ENCODE data around the gene FMN1. TPM values are rescaled to one million over a fixed set of nuclear protein-coding genes. Genes with fewer than 3 reads are reported as not detected.

FMN1 gene
- total and polyA plus RNA-seq, 2 experiments from 2014 or later: 0.53 to 1.8 TPM

DNA sequence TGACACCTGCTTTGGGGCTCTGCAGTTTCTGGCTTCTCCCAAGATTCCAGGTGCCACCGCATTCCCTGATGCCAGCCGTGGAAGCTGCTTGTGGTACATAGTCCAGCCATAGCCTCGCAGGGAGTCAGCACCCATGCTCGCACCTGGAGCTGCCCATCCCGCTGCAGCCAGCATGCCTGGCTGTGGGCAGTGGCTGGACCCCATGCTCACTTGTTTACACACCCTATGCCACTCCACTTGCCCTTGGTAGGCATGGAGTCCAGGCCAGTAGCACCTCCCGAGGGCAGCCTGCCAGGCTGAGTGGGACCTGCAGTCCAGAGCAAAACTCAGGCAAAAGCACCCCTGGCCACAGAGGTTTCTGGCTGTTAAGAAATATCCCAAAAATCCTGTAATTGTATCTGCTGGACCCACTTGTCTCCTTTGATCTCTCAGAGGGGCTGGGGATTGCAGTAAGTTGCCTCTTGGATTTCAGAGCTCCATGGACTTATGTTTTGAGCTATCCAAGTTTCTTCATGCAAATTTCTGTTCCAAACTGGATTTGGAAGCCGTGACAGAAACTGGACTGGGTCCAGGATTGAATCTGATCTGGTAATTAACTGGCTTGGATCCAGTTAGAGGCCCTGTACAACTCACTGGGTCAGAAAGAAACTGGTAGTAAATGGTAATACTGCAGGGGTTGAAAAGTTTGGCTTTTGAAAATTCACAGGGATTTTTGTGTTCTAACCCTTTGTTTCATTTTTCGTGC is 149.3 kb downstream of the FMN1 start:
- TF ChIP-seq, protein P1, sequence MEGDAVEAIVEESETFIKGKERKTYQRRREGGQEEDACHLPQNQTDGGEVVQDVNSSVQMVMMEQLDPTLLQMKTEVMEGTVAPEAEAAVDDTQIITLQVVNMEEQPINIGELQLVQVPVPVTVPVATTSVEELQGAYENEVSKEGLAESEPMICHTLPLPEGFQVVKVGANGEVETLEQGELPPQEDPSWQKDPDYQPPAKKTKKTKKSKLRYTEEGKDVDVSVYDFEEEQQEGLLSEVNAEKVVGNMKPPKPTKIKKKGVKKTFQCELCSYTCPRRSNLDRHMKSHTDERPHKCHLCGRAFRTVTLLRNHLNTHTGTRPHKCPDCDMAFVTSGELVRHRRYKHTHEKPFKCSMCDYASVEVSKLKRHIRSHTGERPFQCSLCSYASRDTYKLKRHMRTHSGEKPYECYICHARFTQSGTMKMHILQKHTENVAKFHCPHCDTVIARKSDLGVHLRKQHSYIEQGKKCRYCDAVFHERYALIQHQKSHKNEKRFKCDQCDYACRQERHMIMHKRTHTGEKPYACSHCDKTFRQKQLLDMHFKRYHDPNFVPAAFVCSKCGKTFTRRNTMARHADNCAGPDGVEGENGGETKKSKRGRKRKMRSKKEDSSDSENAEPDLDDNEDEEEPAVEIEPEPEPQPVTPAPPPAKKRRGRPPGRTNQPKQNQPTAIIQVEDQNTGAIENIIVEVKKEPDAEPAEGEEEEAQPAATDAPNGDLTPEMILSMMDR (IDR thresholded peaks at IDR 0.05; ENCODE audit: low read depth, low read length): no peak
- Histone ChIP-seq H3K27me3 (no peaks in the 10 kb centered on the region), H3K36me3 (no peaks in the 10 kb centered on the region), H3K9me3 (ENCODE audit: low read depth) (no peaks in the 10 kb centered on the region), H3K4me1 (ENCODE audit: low read depth) (no peaks in the 10 kb centered on the region), H3K27ac (no peak overlapping the region), H3K4me3 (no peak overlapping the region)
- DNase-seq (ENCODE audit: low read depth in 1 of 2, low spot score in 1 of 2): no peak

DNA sequence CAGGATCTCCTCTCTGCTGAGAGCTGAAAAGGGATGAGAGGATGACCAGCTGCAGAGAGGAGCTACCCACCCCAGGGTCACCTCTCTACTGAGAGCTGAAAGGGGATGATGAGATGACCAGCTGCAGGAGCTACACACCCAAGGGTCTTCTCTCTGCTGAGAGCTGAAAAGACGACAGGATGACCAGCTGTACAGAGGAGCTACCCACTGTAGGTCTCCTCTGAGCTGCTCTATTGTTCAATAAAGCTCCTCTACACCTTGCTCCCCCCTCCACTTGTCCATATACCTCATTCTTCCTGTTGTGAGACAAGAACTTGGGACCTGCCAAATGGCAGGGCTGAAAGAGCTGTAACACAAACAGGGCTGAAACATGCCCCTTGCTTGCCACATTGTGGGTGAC is 149.9 kb downstream of the FMN1 start:
- DNase-seq (ENCODE audit: low read depth in 1 of 2, low spot score in 1 of 2): no peak
- Histone ChIP-seq H3K36me3 (no peaks in the 10 kb centered on the region), H3K27ac (no peak overlapping the region), H3K9me3 (ENCODE audit: low read depth) (no peaks in the 10 kb centered on the region), H3K27me3 (no peaks in the 10 kb centered on the region), H3K4me1 (ENCODE audit: low read depth) (no peaks in the 10 kb centered on the region), H3K4me3 (no peak overlapping the region)
- TF ChIP-seq, protein P1 (IDR thresholded peaks at IDR 0.05; ENCODE audit: low read depth, low read length): no peak

DNA sequence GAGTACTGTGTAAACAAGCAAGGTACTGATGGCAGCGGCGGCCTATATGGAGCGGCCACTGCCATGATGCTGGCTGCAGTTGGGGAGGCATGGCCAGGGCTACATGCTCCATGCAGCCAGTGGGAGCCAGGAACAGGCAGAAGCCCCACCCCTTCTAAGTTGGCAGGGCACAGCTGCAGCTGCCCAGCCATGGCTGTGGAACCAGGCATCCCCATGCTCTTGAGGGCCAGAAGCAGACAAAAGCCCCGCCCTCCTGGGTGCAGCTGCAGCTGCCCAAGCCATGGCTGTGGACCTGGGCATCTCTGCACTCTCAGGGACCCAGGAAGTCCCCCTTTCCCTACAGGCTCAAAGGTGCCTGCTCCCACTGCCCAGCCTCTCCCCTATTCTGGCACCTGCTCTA is 150.9 kb downstream of the FMN1 start:
- H3K9me3 ChIP-seq (ENCODE audit: low read depth): no peaks in the 10 kb centered on the region
- H3K36me3 ChIP-seq: no peaks in the 10 kb centered on the region
- TF ChIP-seq, protein P1 (IDR thresholded peaks at IDR 0.05; ENCODE audit: low read depth, low read length): no peak
- no peaks in the 10 kb centered on the region for H3K4me1 ChIP-seq (ENCODE audit: low read depth)
- no peak overlapping the region for H3K4me3 ChIP-seq
- DNase-seq (ENCODE audit: low read depth in 1 of 2, low spot score in 1 of 2): no peak
- no peaks in the 10 kb centered on the region for H3K27me3 ChIP-seq
- no peak overlapping the region for H3K27ac ChIP-seq

DNA sequence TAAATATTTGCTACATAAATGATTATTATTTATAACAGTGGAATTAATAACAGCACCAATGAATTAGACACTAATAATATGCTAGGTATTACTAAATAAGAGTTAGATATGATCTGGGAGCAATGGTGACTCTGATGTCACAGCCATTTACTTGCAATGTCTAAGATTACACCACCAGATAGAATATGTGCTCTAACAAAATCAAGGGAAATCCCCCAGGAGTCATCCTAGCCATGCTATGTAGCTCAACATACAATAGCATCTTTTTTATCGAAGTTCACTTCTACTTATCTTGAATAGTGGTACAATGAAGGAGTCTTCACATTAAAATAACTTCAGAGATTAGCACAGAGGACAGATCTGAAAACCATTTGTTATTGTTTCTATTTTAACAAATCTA is 154.0 kb downstream of the FMN1 start:
- H3K4me3 ChIP-seq: no peak overlapping the region
- no peaks in the 10 kb centered on the region for H3K4me1 ChIP-seq (ENCODE audit: low read depth)
- no peaks in the 10 kb centered on the region for H3K36me3 ChIP-seq
- TF ChIP-seq, protein P1 (IDR thresholded peaks at IDR 0.05; ENCODE audit: low read depth, low read length): no peak
- H3K27ac ChIP-seq: no peak overlapping the region
- no peaks in the 10 kb centered on the region for H3K9me3 ChIP-seq (ENCODE audit: low read depth)
- no peaks in the 10 kb centered on the region for H3K27me3 ChIP-seq
- DNase-seq (ENCODE audit: low read depth in 1 of 2, low spot score in 1 of 2): no peak

DNA sequence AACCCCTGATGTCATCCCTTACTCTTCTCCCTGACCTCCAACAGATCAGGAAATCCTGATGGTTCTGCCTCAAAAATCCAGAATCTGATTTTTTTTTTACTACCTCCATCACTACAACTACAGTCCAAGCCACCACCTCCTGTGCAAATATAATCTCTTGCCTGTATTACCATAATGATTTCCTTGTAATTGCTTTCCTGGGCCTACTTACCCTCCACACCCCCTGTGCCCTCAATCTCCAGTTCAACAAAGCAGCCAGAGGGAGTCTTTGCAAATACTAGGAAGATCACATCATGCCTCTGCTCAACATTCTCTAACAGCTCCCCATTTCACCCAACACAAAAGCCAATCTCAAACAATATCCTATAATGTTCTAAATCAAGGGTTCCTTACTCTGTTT is 159.9 kb downstream of the FMN1 start:
- H3K36me3 ChIP-seq: no peaks in the 10 kb centered on the region
- H3K27me3 ChIP-seq: no peaks in the 10 kb centered on the region
- no peaks in the 10 kb centered on the region for H3K4me1 ChIP-seq (ENCODE audit: low read depth)
- no peak for DNase-seq (ENCODE audit: low read depth in 1 of 2, low spot score in 1 of 2)
- H3K4me3 ChIP-seq: no peak overlapping the region
- no peak overlapping the region for H3K27ac ChIP-seq
- H3K9me3 ChIP-seq (ENCODE audit: low read depth): no peaks in the 10 kb centered on the region
- TF ChIP-seq, protein P1 (IDR thresholded peaks at IDR 0.05; ENCODE audit: low read depth, low read length): no peak

Measured in cardiac muscle cell (in vitro differentiated cells and primary cell).